ENCODE results near the gene ACSL1. TPM values are rescaled to one million over a fixed set of nuclear protein-coding genes. Genes with fewer than 3 reads are reported as not detected.

ACSL1 gene
- total and polyA plus RNA-seq, 2 of the 8 experiments (the other 6 are each of a cell fraction or from before 2014, with no cell fraction given), result 2.3 to 8.7 TPM

DNA sequence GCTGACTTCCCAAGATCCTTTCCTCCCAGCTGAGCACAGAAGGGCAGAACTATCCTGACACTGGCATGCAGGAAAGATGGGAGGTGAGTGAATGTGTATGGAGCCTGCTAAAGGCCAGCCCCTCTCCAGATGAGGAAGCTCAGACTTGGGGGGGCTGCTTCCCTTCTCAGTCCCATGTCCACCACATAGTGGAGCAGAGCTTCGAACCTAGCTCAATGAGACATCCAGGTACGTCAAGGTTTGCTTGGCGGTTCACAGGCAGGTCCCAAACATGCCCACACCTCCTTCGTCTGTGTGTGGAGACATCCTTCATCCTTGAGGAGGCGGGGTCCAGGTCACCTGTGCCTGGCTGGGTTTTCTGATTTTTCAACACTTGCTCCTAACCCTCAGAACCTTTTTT lies 31.3 kb downstream of the ACSL1 start:
- Histone ChIP-seq H2BK20ac (ENCODE audit: low read length) (no peak overlapping the region), H3K23me2 (ENCODE audit: low read depth, low read length) (no peaks in the 10 kb centered on the region), H4K20me1 (replicated peaks in 1 of 2; ENCODE audit: control insufficient read depth in 1 of 2, insufficient read depth in 2 of 2, low read length in 2 of 2) (no peaks in the 10 kb centered on the region), H3K79me1 (ENCODE audit: low read depth, low read length) (no peaks in the 10 kb centered on the region), H3K4me2 (ENCODE audit: insufficient read depth in 1 of 2, low read depth in 2 of 2, low read length in 2 of 2) (no peak overlapping the region), H2AFZ (ENCODE audit: low read length) (no peak overlapping the region), H4K5ac (ENCODE audit: insufficient read length, low read depth, low read length) (no peak overlapping the region), H3K36me3 (ENCODE audit: control insufficient read depth in 2 of 4, insufficient read depth in 4 of 4, low read length in 3 of 4) (no peaks in the 10 kb centered on the region; a peak in 1 of 8 replicates), H4K8ac (ENCODE audit: extremely low read depth, insufficient read depth, low read length) (no peak overlapping the region), H2BK120ac (replicated peaks; ENCODE audit: low read depth, low read length) (no peak overlapping the region), H3K18ac (ENCODE audit: extremely low read depth, low read length) (no peak overlapping the region), H3K79me2 (ENCODE audit: control insufficient read depth in 1 of 2, insufficient read depth in 2 of 2, low read length in 2 of 2) (no peaks in the 10 kb centered on the region), H3K4ac (replicated peaks; ENCODE audit: insufficient read length, low read depth, low read length) (no peak overlapping the region), H3K23ac (ENCODE audit: insufficient read length) (no peak overlapping the region), H2BK12ac (ENCODE audit: low read depth, low read length) (peak overlapping the region; percentile 70; the same call in 1 of the 2 replicates), H3K4me1 (replicated peaks in 1 of 4; ENCODE audit: control insufficient read depth in 3 of 4, insufficient read depth in 4 of 4, low read length in 3 of 4) (peaks cover 0 to 8% (median 2%) of the 10 kb centered on the region in 4 experiments; a peak in 3 of 7 replicates), H3K9me3 (ENCODE audit: insufficient read depth in 2 of 2, low read depth in 1 of 2, low read length in 1 of 2) (no peaks in the 10 kb centered on the region), H4K91ac (replicated peaks; ENCODE audit: insufficient read length, low read length) (no peak overlapping the region), H3K27me3 (replicated peaks in 1 of 4; ENCODE audit: control insufficient read depth in 3 of 4, extremely low read depth in 1 of 4, insufficient read depth in 3 of 4, low read length in 3 of 4) (no peaks in the 10 kb centered on the region), H2BK15ac (ENCODE audit: low read length) (no peak overlapping the region), H3K56ac (replicated peaks; ENCODE audit: insufficient read length, low read depth, low read length) (no peak overlapping the region), H3K14ac (ENCODE audit: insufficient read length) (no peak overlapping the region), H2AK5ac (ENCODE audit: low read depth, low read length) (peak overlapping the region; percentile 78; the same call in 1 of the 2 replicates), H3K27ac (ENCODE audit: low read depth, low read length) (no peak overlapping the region), H2BK5ac (ENCODE audit: low read depth, low read length) (peak overlapping the region; percentile 15; the same call in 1 of the 2 replicates), H3K9ac (replicated peaks in 1 of 4; ENCODE audit: extremely low read depth in 1 of 4, low read depth in 3 of 4, low read length in 3 of 4) (no peak overlapping the region), H3K4me3 (ENCODE audit: extremely low read depth in 1 of 4, insufficient read depth in 2 of 4, low read depth in 3 of 4, low read length in 4 of 4) (no peak overlapping the region)
- CTCF ChIA-PET (ENCODE audit: partially characterized antibody), result interaction anchor here (1.2 to 1.8 kb wide), 2 partner anchors 29 to 544 kb away, joined by 3 to 4 read pairs; no protein-coding TSS in a partner anchor
- TF ChIP-seq CHD2 (IDR thresholded peaks at IDR 0.05; ENCODE audit: low read length), result no peak
- TF ChIP-seq, protein P1, sequence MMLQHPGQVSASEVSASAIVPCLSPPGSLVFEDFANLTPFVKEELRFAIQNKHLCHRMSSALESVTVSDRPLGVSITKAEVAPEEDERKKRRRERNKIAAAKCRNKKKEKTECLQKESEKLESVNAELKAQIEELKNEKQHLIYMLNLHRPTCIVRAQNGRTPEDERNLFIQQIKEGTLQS (IDR thresholded peaks at IDR 0.05; ENCODE audit: insufficient read depth, low read depth, low read length), result no peak
- TF ChIP-seq BACH1 (IDR thresholded peaks at IDR 0.05; ENCODE audit: low read length), result no peak
- TF ChIP-seq SP1 (IDR thresholded peaks at IDR 0.05; ENCODE audit: low read depth, low read length), result no peak
- 96% methylated on average over 5 of the region's 5 CpGs; no CpG with 5 or more reads in 1 of the 2 experiments for WGBS, 2 experiments (ENCODE audit: extremely low coverage in 1 of 2, insufficient coverage in 1 of 2, insufficient read length in 1 of 2, insufficient replicate concordance in 2 of 2, low coverage in 1 of 2, low lambda C conversion rate in 2 of 2, missing lambda C conversion rate in 1 of 2)
- FAIRE-seq, result no peak
- POLR2A ChIA-PET (ENCODE audit: partially characterized antibody), result no interaction called here
- DNase-seq (ENCODE audit: low read depth in 1 of 2, low spot score in 2 of 2), result no peak

Measured in H1 (cell line).